ENCODE results near the gene RNF38.

DNA sequence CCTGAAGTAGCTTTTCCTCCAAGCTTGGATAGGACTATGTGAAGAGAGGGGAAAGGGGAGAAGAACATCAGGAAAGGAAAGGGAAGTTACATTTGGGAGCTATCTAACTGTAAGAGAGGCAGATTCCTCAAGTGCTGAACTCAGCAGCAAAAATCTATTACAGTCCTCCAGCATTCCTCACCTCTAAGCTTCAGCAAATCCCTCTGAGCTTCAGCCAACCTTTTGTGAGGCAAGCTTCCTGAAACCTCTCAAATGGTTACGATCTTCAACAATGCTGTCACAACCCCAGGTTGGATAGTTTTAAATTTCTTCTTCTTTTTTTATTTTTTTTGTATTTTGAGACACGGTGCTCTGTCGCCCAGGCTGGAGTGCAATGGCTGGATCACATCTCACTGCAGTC lies 2.5 kb upstream of the RNF38 start:
- TF ChIP-seq USF1 (IDR thresholded peaks at IDR 0.05) (no peak), CEBPB (IDR thresholded peaks at IDR 0.05) (no peak), RAD21 (IDR thresholded peaks at IDR 0.05; ENCODE audit: low read depth) (no peak), NFIC (IDR thresholded peaks at IDR 0.05) (no peak), MAX (IDR thresholded peaks at IDR 0.05) (no peak), EGR1 (IDR thresholded peaks at IDR 0.05) (no peak), YY1 (IDR thresholded peaks at IDR 0.05; ENCODE audit: low read depth) (no peak)
- TF ChIP-seq, protein P1, sequence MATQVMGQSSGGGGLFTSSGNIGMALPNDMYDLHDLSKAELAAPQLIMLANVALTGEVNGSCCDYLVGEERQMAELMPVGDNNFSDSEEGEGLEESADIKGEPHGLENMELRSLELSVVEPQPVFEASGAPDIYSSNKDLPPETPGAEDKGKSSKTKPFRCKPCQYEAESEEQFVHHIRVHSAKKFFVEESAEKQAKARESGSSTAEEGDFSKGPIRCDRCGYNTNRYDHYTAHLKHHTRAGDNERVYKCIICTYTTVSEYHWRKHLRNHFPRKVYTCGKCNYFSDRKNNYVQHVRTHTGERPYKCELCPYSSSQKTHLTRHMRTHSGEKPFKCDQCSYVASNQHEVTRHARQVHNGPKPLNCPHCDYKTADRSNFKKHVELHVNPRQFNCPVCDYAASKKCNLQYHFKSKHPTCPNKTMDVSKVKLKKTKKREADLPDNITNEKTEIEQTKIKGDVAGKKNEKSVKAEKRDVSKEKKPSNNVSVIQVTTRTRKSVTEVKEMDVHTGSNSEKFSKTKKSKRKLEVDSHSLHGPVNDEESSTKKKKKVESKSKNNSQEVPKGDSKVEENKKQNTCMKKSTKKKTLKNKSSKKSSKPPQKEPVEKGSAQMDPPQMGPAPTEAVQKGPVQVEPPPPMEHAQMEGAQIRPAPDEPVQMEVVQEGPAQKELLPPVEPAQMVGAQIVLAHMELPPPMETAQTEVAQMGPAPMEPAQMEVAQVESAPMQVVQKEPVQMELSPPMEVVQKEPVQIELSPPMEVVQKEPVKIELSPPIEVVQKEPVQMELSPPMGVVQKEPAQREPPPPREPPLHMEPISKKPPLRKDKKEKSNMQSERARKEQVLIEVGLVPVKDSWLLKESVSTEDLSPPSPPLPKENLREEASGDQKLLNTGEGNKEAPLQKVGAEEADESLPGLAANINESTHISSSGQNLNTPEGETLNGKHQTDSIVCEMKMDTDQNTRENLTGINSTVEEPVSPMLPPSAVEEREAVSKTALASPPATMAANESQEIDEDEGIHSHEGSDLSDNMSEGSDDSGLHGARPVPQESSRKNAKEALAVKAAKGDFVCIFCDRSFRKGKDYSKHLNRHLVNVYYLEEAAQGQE (IDR thresholded peaks at IDR 0.05; ENCODE audit: low read depth): no peak
